GM19455 (cell line): ENCODE data around the gene GNA15.
"Not testable (repeated sequence)": the region's sequence is repeated elsewhere in the genome, so short reads cannot be mapped to it uniquely, and the experiment has no call there.

ENCODE experiments used
- ATAC-seq: cut with Tn5 transposase; IDR thresholded peaks from one replicate; pipeline ENCODE4 v1.9.1; 2021; ENCODE audit not compliant: unreplicated experiment

The GNA15 gene

GRCh38 chr19:3188627-3189596, 53.1 kb downstream of the GNA15 start:
- ATAC-seq = no peak

GRCh38 chr19:3189702-3190469, 54.1 kb downstream of the GNA15 start:
- no peak for ATAC-seq

- no peak for ATAC-seq
Observed at GRCh38 chr19:3190470-3190770, 54.6 kb downstream of the GNA15 start.

- ATAC-seq = no peak
Observed at GRCh38 chr19:3190921-3191805, 55.3 kb downstream of the GNA15 start.

- ATAC-seq = not testable (repeated sequence)
Observed at GRCh38 chr19:3191806-3192104, 55.9 kb downstream of the GNA15 start.

- ATAC-seq = no peak
Observed at GRCh38 chr19:3192228-3192635, 56.4 kb downstream of the GNA15 start.

- no peak for ATAC-seq
Observed at GRCh38 chr19:3192684-3193083, 56.9 kb downstream of the GNA15 start.

- no peak for ATAC-seq
Observed at GRCh38 chr19:3193256-3194105, 57.6 kb downstream of the GNA15 start.

GRCh38 chr19:3194106-3195087, 58.6 kb downstream of the GNA15 start:
- ATAC-seq = no peak

- ATAC-seq = no peak
Observed at GRCh38 chr19:3196064-3196932, 60.5 kb downstream of the GNA15 start.

- ATAC-seq = no peak
Observed at GRCh38 chr19:3196933-3197205, 61.0 kb downstream of the GNA15 start.

GRCh38 chr19:3198901-3199700, 63.3 kb downstream of the GNA15 start:
- no peak for ATAC-seq

GRCh38 chr19:3201072-3201700, 65.4 kb downstream of the GNA15 start:
- ATAC-seq = no peak

GRCh38 chr19:3201911-3202310, 66.1 kb downstream of the GNA15 start:
- no peak for ATAC-seq

GRCh38 chr19:3202346-3202745, 66.5 kb downstream of the GNA15 start:
- no peak for ATAC-seq

GRCh38 chr19:3202895-3203294, 67.1 kb downstream of the GNA15 start:
- not testable (repeated sequence) for ATAC-seq
